Measurements from ENCODE around the gene POLR3F.

The POLR3F gene

DNA sequence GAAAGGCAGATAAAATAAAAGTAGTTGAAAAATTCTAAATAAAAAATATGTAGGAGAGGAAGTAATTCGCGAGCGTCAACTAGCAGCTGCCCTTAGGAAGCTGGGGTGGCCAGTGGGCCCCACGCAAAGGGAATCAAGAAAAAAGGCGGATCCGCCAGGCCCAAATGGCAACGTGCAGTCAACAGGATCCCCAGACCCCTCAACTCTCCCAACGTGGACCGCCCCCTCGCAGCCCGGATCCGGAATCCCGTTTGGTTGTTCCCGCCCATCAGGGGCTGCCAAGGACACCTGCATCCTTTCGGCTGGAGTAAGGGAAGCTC, 656 bp upstream of the POLR3F start:
- no CpG with 5 or more reads among the region's 15 CpGs for WGBS, 2 donors (ENCODE audit: extremely low coverage in 2 of 2, insufficient read length in 2 of 2, insufficient replicate concordance in 1 of 2)
- H3K4me3 ChIP-seq (ENCODE audit: low read length in 2 of 2): peak overlapping the region; percentile 86 to 89
- H2BK15ac ChIP-seq (ENCODE audit: low read length): no peak overlapping the region
- no peaks in the 10 kb centered on the region for H3K9me3 ChIP-seq (replicated peaks in 1 of 2; ENCODE audit: control insufficient read depth in 2 of 2, insufficient read depth in 1 of 2, low read depth in 1 of 2, low read length in 2 of 2)
- H3K27me3 ChIP-seq (ENCODE audit: control insufficient read depth in 3 of 3, insufficient read depth in 3 of 3, low read depth in 1 of 3, low read length in 3 of 3): no peaks in the 10 kb centered on the region
- peaks cover 4 to 28% of the 10 kb centered on the region in 2 donors for H3K36me3 ChIP-seq (replicated peaks in 1 of 2; ENCODE audit: control insufficient read depth in 2 of 2, insufficient read depth in 2 of 2, low read length in 2 of 2)
- H2AFZ ChIP-seq (ENCODE audit: low read length): peak overlapping the region; percentile 94
- H3K18ac ChIP-seq (ENCODE audit: low read length): no peak overlapping the region
- H3K4me2 ChIP-seq (ENCODE audit: insufficient read depth, low read length, poor library complexity, severe bottlenecking): peak overlapping the region; percentile 62
- no peak overlapping the region for H4K91ac ChIP-seq (ENCODE audit: low read depth, low read length, poor library complexity)
- H3K23ac ChIP-seq (ENCODE audit: low read depth, low read length, poor library complexity): no peak overlapping the region
- peak overlapping the region; percentile 18 for H3K27ac ChIP-seq (replicated peaks; ENCODE audit: low read length)
- H3K4me1 ChIP-seq (ENCODE audit: control insufficient read depth in 2 of 2, insufficient read depth in 1 of 2, low read depth in 1 of 2, low read length in 2 of 2): peaks cover 0 to 4% of the 10 kb centered on the region in 2 donors
- peaks cover 6% of the 10 kb centered on the region for H3K79me1 ChIP-seq (ENCODE audit: low read depth, low read length)
- H2AK5ac ChIP-seq (ENCODE audit: low read depth, low read length): no peak overlapping the region
- H2BK12ac ChIP-seq (ENCODE audit: low read length): no peak overlapping the region
- peak overlapping the region; percentile 24 for H3K9ac ChIP-seq (ENCODE audit: low read depth, low read length, poor library complexity)
- H4K8ac ChIP-seq (ENCODE audit: low read depth, low read length): no peak overlapping the region
- H3K4ac ChIP-seq (ENCODE audit: low read length): no peak overlapping the region
- no peak overlapping the region for H3K14ac ChIP-seq (ENCODE audit: low read length)
- H2BK120ac ChIP-seq (ENCODE audit: low read depth, low read length): no peak overlapping the region
- no peak for DNase-seq (ENCODE audit: low spot score)
- no peak overlapping the region for H2BK5ac ChIP-seq (ENCODE audit: low read length)

DNA sequence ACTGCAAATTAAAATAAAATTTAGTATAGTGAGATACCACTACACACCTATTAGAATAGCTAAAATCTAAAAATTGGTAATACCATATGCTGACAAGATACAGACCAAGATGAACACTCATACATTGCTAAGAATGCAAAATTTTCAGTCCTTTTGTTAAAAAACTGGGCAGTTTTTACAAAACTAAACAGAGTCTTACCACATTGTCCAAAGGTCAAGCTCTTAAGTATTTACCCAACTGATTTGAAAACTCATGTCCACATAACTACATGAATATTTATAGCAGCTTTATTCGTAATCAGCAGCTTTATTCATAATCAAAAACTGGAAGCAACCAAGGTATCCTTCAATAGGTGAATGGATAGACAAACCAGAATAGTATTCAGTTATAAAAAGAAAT, 10.0 kb downstream of the POLR3F start:
- Histone ChIP-seq H4K91ac (ENCODE audit: low read depth, low read length, poor library complexity) (no peak overlapping the region), H3K4me3 (ENCODE audit: low read length in 2 of 2) (no peak overlapping the region), H3K27ac (replicated peaks; ENCODE audit: low read length) (no peak overlapping the region), H3K9ac (ENCODE audit: low read depth, low read length, poor library complexity) (no peak overlapping the region), H3K36me3 (replicated peaks in 1 of 2; ENCODE audit: control insufficient read depth in 2 of 2, insufficient read depth in 2 of 2, low read length in 2 of 2) (peaks cover 12 to 93% of the 10 kb centered on the region in 2 donors), H2BK120ac (ENCODE audit: low read depth, low read length) (no peak overlapping the region), H3K23ac (ENCODE audit: low read depth, low read length, poor library complexity) (no peak overlapping the region), H2BK15ac (ENCODE audit: low read length) (no peak overlapping the region), H2BK5ac (ENCODE audit: low read length) (no peak overlapping the region), H3K4me1 (ENCODE audit: control insufficient read depth in 2 of 2, insufficient read depth in 1 of 2, low read depth in 1 of 2, low read length in 2 of 2) (no peaks in the 10 kb centered on the region), H2AFZ (ENCODE audit: low read length) (no peak overlapping the region), H3K4ac (ENCODE audit: low read length) (no peak overlapping the region), H2AK5ac (ENCODE audit: low read depth, low read length) (no peak overlapping the region), H3K27me3 (ENCODE audit: control insufficient read depth in 3 of 3, insufficient read depth in 3 of 3, low read depth in 1 of 3, low read length in 3 of 3) (no peaks in the 10 kb centered on the region), H2BK12ac (ENCODE audit: low read length) (no peak overlapping the region), H3K9me3 (replicated peaks in 1 of 2; ENCODE audit: control insufficient read depth in 2 of 2, insufficient read depth in 1 of 2, low read depth in 1 of 2, low read length in 2 of 2) (no peaks in the 10 kb centered on the region), H3K14ac (ENCODE audit: low read length) (no peak overlapping the region), H3K18ac (ENCODE audit: low read length) (no peak overlapping the region), H3K4me2 (ENCODE audit: insufficient read depth, low read length, poor library complexity, severe bottlenecking) (no peak overlapping the region), H3K79me1 (ENCODE audit: low read depth, low read length) (no peaks in the 10 kb centered on the region), H4K8ac (ENCODE audit: low read depth, low read length) (no peak overlapping the region)
- no CpG with 5 or more reads among the region's 1 CpG for WGBS, 2 donors (ENCODE audit: extremely low coverage in 2 of 2, insufficient read length in 2 of 2, insufficient replicate concordance in 1 of 2)
- DNase-seq (ENCODE audit: low spot score): no peak

DNA sequence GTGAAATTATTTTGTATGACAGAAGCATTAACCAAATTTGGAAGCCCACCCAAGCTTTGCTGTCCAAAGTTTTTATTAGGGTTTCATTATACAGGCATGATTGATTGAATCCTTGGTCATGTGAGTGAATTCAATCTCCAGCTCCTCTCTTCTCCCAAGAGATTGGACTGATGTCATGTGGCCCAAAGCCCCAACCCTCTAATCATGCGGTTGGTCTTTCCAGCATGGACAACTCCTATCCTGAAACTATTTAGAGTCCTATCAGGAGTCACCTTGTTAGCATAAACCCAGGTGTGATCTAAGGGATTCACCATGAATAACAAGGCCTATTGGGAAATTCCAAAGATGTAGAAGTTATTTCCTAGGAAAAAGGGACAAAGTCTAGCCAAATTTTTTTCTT, 10.6 kb downstream of the POLR3F start:
- no CpG with 5 or more reads among the region's 1 CpG for WGBS, 2 donors (ENCODE audit: extremely low coverage in 2 of 2, insufficient read length in 2 of 2, insufficient replicate concordance in 1 of 2)

DNA sequence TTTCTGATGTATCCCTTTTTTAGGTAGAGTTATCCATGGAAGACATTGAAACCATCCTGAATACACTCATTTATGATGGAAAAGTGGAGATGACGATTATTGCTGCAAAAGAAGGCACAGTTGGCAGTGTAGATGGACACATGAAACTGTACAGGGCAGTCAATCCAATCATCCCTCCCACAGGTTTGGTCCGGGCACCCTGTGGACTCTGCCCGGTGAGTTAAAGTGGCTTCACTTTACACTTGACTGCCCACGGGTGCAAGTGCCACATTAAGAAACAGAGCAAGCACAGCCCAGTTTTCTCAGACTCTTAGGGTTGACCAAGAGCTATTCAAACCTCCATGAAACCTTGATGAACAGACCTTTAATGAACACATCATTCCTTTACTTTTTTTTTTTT, 14.4 kb downstream of the POLR3F start:
- H4K91ac ChIP-seq (ENCODE audit: low read depth, low read length, poor library complexity): no peak overlapping the region
- H2BK5ac ChIP-seq (ENCODE audit: low read length): no peak overlapping the region
- no peak overlapping the region for H4K8ac ChIP-seq (ENCODE audit: low read depth, low read length)
- no peak overlapping the region for H3K9ac ChIP-seq (ENCODE audit: low read depth, low read length, poor library complexity)
- H3K23ac ChIP-seq (ENCODE audit: low read depth, low read length, poor library complexity): no peak overlapping the region
- no peak overlapping the region for H3K27ac ChIP-seq (replicated peaks; ENCODE audit: low read length)
- H3K27me3 ChIP-seq (ENCODE audit: control insufficient read depth in 3 of 3, insufficient read depth in 3 of 3, low read depth in 1 of 3, low read length in 3 of 3): no peaks in the 10 kb centered on the region
- H2BK120ac ChIP-seq (ENCODE audit: low read depth, low read length): no peak overlapping the region
- no CpG with 5 or more reads among the region's 4 CpGs for WGBS, 2 donors (ENCODE audit: extremely low coverage in 2 of 2, insufficient read length in 2 of 2, insufficient replicate concordance in 1 of 2)
- no peak overlapping the region for H3K4me3 ChIP-seq (ENCODE audit: low read length in 2 of 2)
- peaks cover 15 to 94% of the 10 kb centered on the region in 2 donors for H3K36me3 ChIP-seq (replicated peaks in 1 of 2; ENCODE audit: control insufficient read depth in 2 of 2, insufficient read depth in 2 of 2, low read length in 2 of 2)
- no peaks in the 10 kb centered on the region for H3K4me1 ChIP-seq (ENCODE audit: control insufficient read depth in 2 of 2, insufficient read depth in 1 of 2, low read depth in 1 of 2, low read length in 2 of 2)
- no peak overlapping the region for H2AFZ ChIP-seq (ENCODE audit: low read length)
- H2BK15ac ChIP-seq (ENCODE audit: low read length): no peak overlapping the region
- no peak for DNase-seq (ENCODE audit: low spot score)
- H2BK12ac ChIP-seq (ENCODE audit: low read length): no peak overlapping the region
- H3K4ac ChIP-seq (ENCODE audit: low read length): no peak overlapping the region
- H3K4me2 ChIP-seq (ENCODE audit: insufficient read depth, low read length, poor library complexity, severe bottlenecking): no peak overlapping the region
- H3K18ac ChIP-seq (ENCODE audit: low read length): no peak overlapping the region
- H3K9me3 ChIP-seq (replicated peaks in 1 of 2; ENCODE audit: control insufficient read depth in 2 of 2, insufficient read depth in 1 of 2, low read depth in 1 of 2, low read length in 2 of 2): no peaks in the 10 kb centered on the region
- H3K14ac ChIP-seq (ENCODE audit: low read length): no peak overlapping the region
- H3K79me1 ChIP-seq (ENCODE audit: low read depth, low read length): no peaks in the 10 kb centered on the region
- H2AK5ac ChIP-seq (ENCODE audit: low read depth, low read length): no peak overlapping the region

More for the DNA sequence above, 10.6 kb downstream of the POLR3F start:
- Histone ChIP-seq H3K36me3 (replicated peaks in 1 of 2; ENCODE audit: control insufficient read depth in 2 of 2, insufficient read depth in 2 of 2, low read length in 2 of 2) (peaks cover 16 to 94% of the 10 kb centered on the region in 2 donors), H3K4me2 (ENCODE audit: insufficient read depth, low read length, poor library complexity, severe bottlenecking) (no peak overlapping the region), H3K9me3 (replicated peaks in 1 of 2; ENCODE audit: control insufficient read depth in 2 of 2, insufficient read depth in 1 of 2, low read depth in 1 of 2, low read length in 2 of 2) (no peaks in the 10 kb centered on the region), H3K18ac (ENCODE audit: low read length) (no peak overlapping the region), H3K4me1 (ENCODE audit: control insufficient read depth in 2 of 2, insufficient read depth in 1 of 2, low read depth in 1 of 2, low read length in 2 of 2) (no peaks in the 10 kb centered on the region), H3K14ac (ENCODE audit: low read length) (no peak overlapping the region), H2BK5ac (ENCODE audit: low read length) (no peak overlapping the region), H2BK120ac (ENCODE audit: low read depth, low read length) (no peak overlapping the region), H3K23ac (ENCODE audit: low read depth, low read length, poor library complexity) (no peak overlapping the region), H4K91ac (ENCODE audit: low read depth, low read length, poor library complexity) (no peak overlapping the region), H3K9ac (ENCODE audit: low read depth, low read length, poor library complexity) (no peak overlapping the region), H3K4ac (ENCODE audit: low read length) (no peak overlapping the region), H2AFZ (ENCODE audit: low read length) (no peak overlapping the region), H2BK15ac (ENCODE audit: low read length) (no peak overlapping the region), H3K27me3 (ENCODE audit: control insufficient read depth in 3 of 3, insufficient read depth in 3 of 3, low read depth in 1 of 3, low read length in 3 of 3) (no peaks in the 10 kb centered on the region), H3K4me3 (ENCODE audit: low read length in 2 of 2) (no peak overlapping the region), H2BK12ac (ENCODE audit: low read length) (no peak overlapping the region), H3K27ac (replicated peaks; ENCODE audit: low read length) (no peak overlapping the region), H3K79me1 (ENCODE audit: low read depth, low read length) (no peaks in the 10 kb centered on the region), H2AK5ac (ENCODE audit: low read depth, low read length) (no peak overlapping the region), H4K8ac (ENCODE audit: low read depth, low read length) (no peak overlapping the region)
- no peak for DNase-seq (ENCODE audit: low spot score)

Data from neuronal stem cell (in vitro differentiated cells).